GM12872 (cell line): ENCODE data around the gene QSOX1.

Source experiments
- TF ChIP-seq, protein P1 (sequence below): IDR thresholded peaks from 3 replicates; pipeline ENCODE4 v1.5.1; 2011; ENCODE audit warnings: low read depth, mild to moderate bottlenecking, low read length, moderate library complexity; ENCODE audit not compliant: insufficient read depth

QSOX1 gene

DNA sequence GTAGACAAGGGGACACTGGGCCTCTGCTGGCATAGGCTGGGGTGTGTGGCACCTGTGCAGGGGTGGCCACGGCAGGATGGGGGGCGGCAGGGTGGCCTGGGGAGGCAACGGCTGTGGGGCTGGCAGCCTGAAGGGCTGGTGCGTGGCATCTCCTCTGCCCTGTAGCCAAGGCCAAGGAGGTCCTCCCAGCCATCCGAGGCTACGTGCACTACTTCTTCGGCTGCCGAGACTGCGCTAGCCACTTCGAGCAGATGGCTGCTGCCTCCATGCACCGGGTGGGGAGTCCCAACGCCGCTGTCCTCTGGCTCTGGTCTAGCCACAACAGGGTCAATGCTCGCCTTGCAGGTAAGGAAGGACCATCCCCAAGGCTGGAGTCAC is 39.4 kb downstream of the QSOX1 start:
- TF ChIP-seq, protein P1, sequence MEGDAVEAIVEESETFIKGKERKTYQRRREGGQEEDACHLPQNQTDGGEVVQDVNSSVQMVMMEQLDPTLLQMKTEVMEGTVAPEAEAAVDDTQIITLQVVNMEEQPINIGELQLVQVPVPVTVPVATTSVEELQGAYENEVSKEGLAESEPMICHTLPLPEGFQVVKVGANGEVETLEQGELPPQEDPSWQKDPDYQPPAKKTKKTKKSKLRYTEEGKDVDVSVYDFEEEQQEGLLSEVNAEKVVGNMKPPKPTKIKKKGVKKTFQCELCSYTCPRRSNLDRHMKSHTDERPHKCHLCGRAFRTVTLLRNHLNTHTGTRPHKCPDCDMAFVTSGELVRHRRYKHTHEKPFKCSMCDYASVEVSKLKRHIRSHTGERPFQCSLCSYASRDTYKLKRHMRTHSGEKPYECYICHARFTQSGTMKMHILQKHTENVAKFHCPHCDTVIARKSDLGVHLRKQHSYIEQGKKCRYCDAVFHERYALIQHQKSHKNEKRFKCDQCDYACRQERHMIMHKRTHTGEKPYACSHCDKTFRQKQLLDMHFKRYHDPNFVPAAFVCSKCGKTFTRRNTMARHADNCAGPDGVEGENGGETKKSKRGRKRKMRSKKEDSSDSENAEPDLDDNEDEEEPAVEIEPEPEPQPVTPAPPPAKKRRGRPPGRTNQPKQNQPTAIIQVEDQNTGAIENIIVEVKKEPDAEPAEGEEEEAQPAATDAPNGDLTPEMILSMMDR, result no peak

DNA sequence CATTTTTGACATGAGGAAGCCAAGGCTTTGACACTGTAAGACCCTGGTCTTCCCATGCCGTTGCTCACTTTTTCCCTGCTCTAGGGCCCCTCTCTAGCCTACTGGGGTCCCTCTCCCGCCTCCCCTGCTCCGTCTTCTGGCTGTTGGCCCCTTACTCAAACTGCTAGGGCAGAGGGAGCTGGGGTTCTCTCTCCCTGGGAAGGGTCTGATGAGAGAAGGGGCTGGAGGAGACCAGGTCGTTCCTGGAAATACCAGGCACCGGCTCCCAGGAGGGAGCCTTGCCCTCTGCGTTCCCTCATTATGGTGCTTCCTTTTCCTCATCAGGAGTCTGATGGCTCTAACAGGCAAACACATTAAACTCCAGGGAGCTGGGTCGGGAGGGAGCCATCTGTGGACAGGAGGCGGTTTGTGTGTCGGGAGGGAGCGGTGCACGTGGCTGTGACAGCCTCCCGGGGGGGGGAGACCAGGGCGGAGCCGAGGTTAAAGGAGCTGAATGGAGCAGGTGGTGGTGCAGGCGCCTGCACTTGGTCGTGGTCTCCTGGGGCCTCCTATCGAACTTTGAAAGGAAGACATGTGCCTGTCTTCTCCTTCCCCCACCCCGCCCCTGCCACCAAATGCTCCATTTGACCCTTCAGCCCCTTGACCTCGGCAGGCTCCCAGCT is 40.0 kb downstream of the QSOX1 start:
- TF ChIP-seq, protein P1, result no peak

DNA sequence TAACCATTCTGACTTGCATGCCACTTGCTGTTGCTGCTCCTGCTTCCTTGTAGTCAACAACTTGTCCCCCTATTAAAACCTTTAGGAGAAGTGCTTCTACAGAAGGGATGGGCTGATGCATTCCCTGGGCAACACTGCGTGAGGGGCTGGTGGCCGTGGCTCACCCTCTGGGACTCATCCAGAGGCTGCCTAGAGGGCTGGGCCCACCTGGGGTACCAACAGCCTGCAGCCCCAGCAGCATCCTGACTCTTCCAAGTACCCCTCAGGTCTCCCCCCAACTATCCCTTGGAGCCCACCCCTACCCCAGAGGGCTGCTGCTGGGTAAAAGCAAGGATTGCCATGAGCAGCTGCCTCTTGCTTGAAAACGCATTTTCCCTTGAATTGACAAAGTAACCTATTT is 40.7 kb downstream of the QSOX1 start:
- TF ChIP-seq, protein P1, result no peak

DNA sequence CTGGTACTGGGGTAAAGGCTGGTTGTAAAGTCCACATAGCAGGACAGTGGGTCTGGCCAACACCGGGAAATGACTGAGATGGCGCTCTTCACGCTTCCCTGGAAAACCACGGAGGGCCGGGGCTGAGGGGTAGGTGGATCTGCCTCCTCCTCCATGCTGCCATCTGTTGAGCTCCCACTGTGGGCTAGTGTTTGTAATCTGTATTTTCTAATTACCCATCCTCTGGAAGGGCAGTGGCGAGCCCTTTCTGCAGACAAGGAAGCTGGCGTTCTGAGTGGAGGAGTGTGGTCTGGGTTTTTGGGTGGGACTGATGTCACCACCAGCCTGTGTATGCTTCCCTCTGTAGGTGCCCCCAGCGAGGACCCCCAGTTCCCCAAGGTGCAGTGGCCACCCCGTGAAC is 41.2 kb downstream of the QSOX1 start:
- TF ChIP-seq, protein P1, result no peak

DNA sequence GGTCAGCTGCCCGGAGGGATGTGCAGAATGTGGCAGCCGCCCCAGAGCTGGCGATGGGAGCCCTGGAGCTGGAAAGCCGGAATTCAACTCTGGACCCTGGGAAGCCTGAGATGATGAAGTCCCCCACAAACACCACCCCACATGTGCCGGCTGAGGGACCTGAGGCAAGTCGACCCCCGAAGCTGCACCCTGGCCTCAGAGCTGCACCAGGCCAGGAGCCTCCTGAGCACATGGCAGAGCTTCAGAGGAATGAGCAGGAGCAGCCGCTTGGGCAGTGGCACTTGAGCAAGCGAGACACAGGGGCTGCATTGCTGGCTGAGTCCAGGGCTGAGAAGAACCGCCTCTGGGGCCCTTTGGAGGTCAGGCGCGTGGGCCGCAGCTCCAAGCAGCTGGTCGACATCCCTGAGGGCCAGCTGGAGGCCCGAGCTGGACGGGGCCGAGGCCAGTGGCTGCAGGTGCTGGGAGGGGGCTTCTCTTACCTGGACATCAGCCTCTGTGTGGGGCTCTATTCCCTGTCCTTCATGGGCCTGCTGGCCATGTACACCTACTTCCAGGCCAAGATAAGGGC is 41.9 kb downstream of the QSOX1 start:
- TF ChIP-seq, protein P1, result no peak

DNA sequence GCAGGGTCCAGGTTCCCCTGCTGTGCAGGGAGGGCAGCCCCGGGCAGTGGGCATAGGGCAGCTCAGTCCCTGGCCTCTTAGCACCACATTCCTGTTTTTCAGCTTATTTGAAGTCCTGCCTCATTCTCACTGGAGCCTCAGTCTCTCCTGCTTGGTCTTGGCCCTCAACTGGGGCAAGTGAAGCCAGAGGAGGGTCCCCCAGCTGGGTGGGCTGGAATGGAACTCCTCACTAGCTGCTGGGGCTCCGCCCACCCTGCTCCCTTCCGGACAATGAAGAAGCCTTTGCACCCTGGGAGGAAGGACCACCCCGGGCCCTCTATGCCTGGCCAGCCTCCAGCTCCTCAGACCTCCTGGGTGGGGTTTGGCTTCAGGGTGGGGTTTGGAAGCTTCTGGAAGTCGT is 42.6 kb downstream of the QSOX1 start:
- TF ChIP-seq, protein P1, result no peak

DNA sequence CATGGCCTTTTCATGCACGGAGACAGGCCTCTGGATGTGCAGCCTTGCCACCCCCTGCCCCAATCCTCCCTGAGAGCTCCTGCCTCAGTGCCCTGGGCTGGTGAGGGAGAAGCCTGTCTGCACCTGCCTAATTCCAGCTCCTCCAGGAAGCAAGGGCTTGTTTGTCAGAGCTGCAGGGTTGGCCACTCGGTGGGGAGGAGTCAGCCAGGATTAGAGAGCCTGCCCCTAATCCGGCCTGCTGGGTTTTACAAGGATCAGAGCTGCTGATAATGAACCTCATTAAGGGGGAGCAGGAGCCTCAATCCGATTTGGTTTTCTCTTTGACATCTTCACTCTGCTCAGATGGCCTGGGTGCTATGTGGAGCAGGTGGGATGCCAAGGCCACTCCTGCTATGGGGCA is 43.5 kb downstream of the QSOX1 start:
- TF ChIP-seq, protein P1, result no peak
